Measurements from ENCODE around the gene UVRAG. TPM values are rescaled to one million over a fixed set of nuclear protein-coding genes. Genes with fewer than 3 reads are reported as not detected.

Gene UVRAG
- total and polyA plus RNA-seq, 4 donors = 4.4 to 15.1 (median 10.0) TPM

- no peak for TF ChIP-seq ATF3 (IDR thresholded peaks at IDR 0.05)
- no peak for TF ChIP-seq FOXA1 (IDR thresholded peaks at IDR 0.05)
- TF ChIP-seq FOXA2 (IDR thresholded peaks at IDR 0.05) = no peak
- TF ChIP-seq ZBTB33 (IDR thresholded peaks at IDR 0.05) = no peak
- no peak for TF ChIP-seq HNF4A (conservative IDR thresholded peaks at IDR 0.05)
- no peak for TF ChIP-seq HNF4G (IDR thresholded peaks at IDR 0.05)
- TF ChIP-seq RXRA (IDR thresholded peaks at IDR 0.05) = no peak
- no peak for TF ChIP-seq TAF1 (conservative IDR thresholded peaks at IDR 0.05)
- TF ChIP-seq EGR1 (IDR thresholded peaks at IDR 0.05; ENCODE audit: low read depth in 2 of 2) = no peak
- no peak for TF ChIP-seq JUND (IDR thresholded peaks at IDR 0.05)
Measured at GRCh38 chr11:76107971-76108370, 293.0 kb downstream of the UVRAG start.

GRCh38 chr11:76114238-76114637 is 299.2 kb downstream of the UVRAG start:
- H3K4me1 ChIP-seq (ENCODE audit: control insufficient read depth in 4 of 4, insufficient read depth in 4 of 4, low read length in 3 of 4) = no peaks in the 10 kb centered on the region
- H3K4me3 ChIP-seq (ENCODE audit: low read depth in 1 of 3, low read length in 3 of 3) = no peak overlapping the region
- no peaks in the 10 kb centered on the region for H3K27me3 ChIP-seq (ENCODE audit: control insufficient read depth in 4 of 4, insufficient read depth in 4 of 4, low read length in 3 of 4)

More at GRCh38 chr11:76107971-76108370, 293.0 kb downstream of the UVRAG start:
- H3K9ac ChIP-seq (ENCODE audit: low read depth in 1 of 2, low read length in 2 of 2) = no peak overlapping the region
- WGBS = 95% methylated on average over 3 of the region's 3 CpGs
- H3K27ac ChIP-seq (ENCODE audit: low read depth in 1 of 2, low read length in 2 of 2) = no peak overlapping the region
- H3K4me1 ChIP-seq (ENCODE audit: control insufficient read depth in 4 of 4, insufficient read depth in 4 of 4, low read length in 3 of 4) = no peaks in the 10 kb centered on the region
- peaks cover 0 to 2% (median 0%) of the 10 kb centered on the region in 4 donors for H3K36me3 ChIP-seq (ENCODE audit: control insufficient read depth in 4 of 4, insufficient read depth in 3 of 4, low read depth in 1 of 4, low read length in 3 of 4)
- H3K27me3 ChIP-seq (ENCODE audit: control insufficient read depth in 4 of 4, insufficient read depth in 4 of 4, low read length in 3 of 4) = no peaks in the 10 kb centered on the region
- DNase-seq (ENCODE audit: low spot score) = no peak
- H3K9me3 ChIP-seq (ENCODE audit: control insufficient read depth in 4 of 4, low read length in 3 of 4) = no peaks in the 10 kb centered on the region
- no peak overlapping the region for H3K4me3 ChIP-seq (ENCODE audit: low read depth in 1 of 3, low read length in 3 of 3)

More at GRCh38 chr11:76114238-76114637, 299.2 kb downstream of the UVRAG start:
- TF ChIP-seq EGR1 (IDR thresholded peaks at IDR 0.05; ENCODE audit: low read depth in 2 of 2) (no peak), FOXA1 (IDR thresholded peaks at IDR 0.05) (no peak), REST (IDR thresholded peaks at IDR 0.05) (no peak), YY1 (IDR thresholded peaks at IDR 0.05) (no peak), JUND (IDR thresholded peaks at IDR 0.05) (no peak), GABPA (IDR thresholded peaks at IDR 0.05 in 1 of 2, conservative IDR thresholded peaks at IDR 0.05 in 1 of 2) (no peak), RXRA (IDR thresholded peaks at IDR 0.05) (no peak), RAD21 (IDR thresholded peaks at IDR 0.05) (no peak), FOXA2 (IDR thresholded peaks at IDR 0.05) (no peak), TAF1 (conservative IDR thresholded peaks at IDR 0.05) (no peak), NR2F2 (IDR thresholded peaks at IDR 0.05) (no peak), HNF4A (conservative IDR thresholded peaks at IDR 0.05) (no peak), ZBTB33 (IDR thresholded peaks at IDR 0.05) (no peak), HNF4G (IDR thresholded peaks at IDR 0.05) (no peak), ATF3 (IDR thresholded peaks at IDR 0.05) (no peak)
- TF ChIP-seq, protein P1, sequence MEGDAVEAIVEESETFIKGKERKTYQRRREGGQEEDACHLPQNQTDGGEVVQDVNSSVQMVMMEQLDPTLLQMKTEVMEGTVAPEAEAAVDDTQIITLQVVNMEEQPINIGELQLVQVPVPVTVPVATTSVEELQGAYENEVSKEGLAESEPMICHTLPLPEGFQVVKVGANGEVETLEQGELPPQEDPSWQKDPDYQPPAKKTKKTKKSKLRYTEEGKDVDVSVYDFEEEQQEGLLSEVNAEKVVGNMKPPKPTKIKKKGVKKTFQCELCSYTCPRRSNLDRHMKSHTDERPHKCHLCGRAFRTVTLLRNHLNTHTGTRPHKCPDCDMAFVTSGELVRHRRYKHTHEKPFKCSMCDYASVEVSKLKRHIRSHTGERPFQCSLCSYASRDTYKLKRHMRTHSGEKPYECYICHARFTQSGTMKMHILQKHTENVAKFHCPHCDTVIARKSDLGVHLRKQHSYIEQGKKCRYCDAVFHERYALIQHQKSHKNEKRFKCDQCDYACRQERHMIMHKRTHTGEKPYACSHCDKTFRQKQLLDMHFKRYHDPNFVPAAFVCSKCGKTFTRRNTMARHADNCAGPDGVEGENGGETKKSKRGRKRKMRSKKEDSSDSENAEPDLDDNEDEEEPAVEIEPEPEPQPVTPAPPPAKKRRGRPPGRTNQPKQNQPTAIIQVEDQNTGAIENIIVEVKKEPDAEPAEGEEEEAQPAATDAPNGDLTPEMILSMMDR (IDR thresholded peaks at IDR 0.05; ENCODE audit: low read depth, low read length, missing input control) = no peak
- TF ChIP-seq, protein P2, sequence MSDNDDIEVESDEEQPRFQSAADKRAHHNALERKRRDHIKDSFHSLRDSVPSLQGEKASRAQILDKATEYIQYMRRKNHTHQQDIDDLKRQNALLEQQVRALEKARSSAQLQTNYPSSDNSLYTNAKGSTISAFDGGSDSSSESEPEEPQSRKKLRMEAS (IDR thresholded peaks at IDR 0.05) = no peak
- no peak for DNase-seq (ENCODE audit: low spot score)
- no peak overlapping the region for H3K27ac ChIP-seq (ENCODE audit: low read depth in 1 of 2, low read length in 2 of 2)
- H3K9ac ChIP-seq (ENCODE audit: low read depth in 1 of 2, low read length in 2 of 2) = no peak overlapping the region
- 88% methylated on average over 2 of the region's 2 CpGs for WGBS
- H3K9me3 ChIP-seq (ENCODE audit: control insufficient read depth in 4 of 4, low read length in 3 of 4) = no peaks in the 10 kb centered on the region
- H3K36me3 ChIP-seq (ENCODE audit: control insufficient read depth in 4 of 4, insufficient read depth in 3 of 4, low read depth in 1 of 4, low read length in 3 of 4) = peaks cover 0 to 7% (median 2%) of the 10 kb centered on the region in 4 donors
